Glutamatergic neuron (in vitro differentiated cells): ENCODE data around the gene KIF2C. TPM values are rescaled to one million over a fixed set of nuclear protein-coding genes. Genes with fewer than 3 reads are reported as not detected.

Experiments
- DNase-seq: peaks from one replicate; pipeline ENCODE4 v3.0.0; 2022
- H3K27ac Mint-ChIP-seq: one replicate; pipeline ENCODE4 v1.8.0; 2020; ENCODE audit warnings: mild to moderate bottlenecking, mixed read lengths, inconsistent platforms; ENCODE audit not compliant: unreplicated experiment
- H3K27me3 Mint-ChIP-seq: one replicate; pipeline ENCODE4 v1.8.0; 2020; ENCODE audit warnings: mild to moderate bottlenecking, moderate library complexity, mixed read lengths, inconsistent platforms; ENCODE audit not compliant: unreplicated experiment
- H3K36me3 Mint-ChIP-seq: one replicate; pipeline ENCODE4 v1.8.0; 2020; ENCODE audit warnings: mild to moderate bottlenecking, mixed read lengths, inconsistent platforms; ENCODE audit not compliant: unreplicated experiment
- H3K4me1 Mint-ChIP-seq: one replicate; pipeline ENCODE4 v1.8.0; 2020; ENCODE audit warnings: mild to moderate bottlenecking, low read depth, mixed read lengths, inconsistent platforms; ENCODE audit not compliant: unreplicated experiment
- H3K4me3 Mint-ChIP-seq: one replicate; pipeline ENCODE4 v1.8.0; 2020; ENCODE audit warnings: mild to moderate bottlenecking, mixed read lengths, inconsistent platforms; ENCODE audit not compliant: unreplicated experiment
- H3K9me3 Mint-ChIP-seq: one replicate; pipeline ENCODE4 v1.8.0; 2020; ENCODE audit warnings: mild to moderate bottlenecking, moderate library complexity, mixed read lengths, inconsistent platforms; ENCODE audit not compliant: unreplicated experiment
- total RNA-seq: library from RNA; stranded (reverse); fragmentation: NEBNext Ultra II Directional; extraction: Animal tissue kit (Norgen Biotek cat#: 25700); gene quantifications from one replicate; pipeline ENCODE4 v1.2.1, GENCODE V29; 2021; ENCODE audit not compliant: unreplicated experiment
- TF ChIP-seq, protein P1 (sequence below): fragments of 200-600 bp; sonication (generic); IDR thresholded peaks from one replicate; pipeline ENCODE4 v1.5.0; 2021; ENCODE audit not compliant: partially characterized antibody, unreplicated experiment

KIF2C gene
- total RNA-seq, 1 donor from 2014 or later = 8.6 TPM

DNA sequence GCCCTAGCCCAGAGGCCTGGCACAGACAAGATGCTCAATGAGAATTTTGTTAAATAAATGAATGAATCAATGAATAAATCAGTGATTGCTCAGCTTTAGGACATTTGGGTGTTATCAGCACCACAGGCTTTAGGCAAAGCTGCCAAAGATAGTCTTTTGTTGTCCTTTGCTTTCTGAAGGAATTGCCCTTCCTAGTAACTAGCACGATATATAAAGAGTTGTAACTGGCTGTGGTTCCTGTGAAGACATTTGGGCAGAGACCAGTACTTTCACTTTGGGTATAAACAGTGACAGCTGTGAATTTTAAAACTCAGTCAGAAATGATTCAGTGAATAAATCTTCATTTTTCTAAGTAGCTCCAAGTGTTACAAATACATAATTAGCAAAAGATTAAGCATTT, 22.0 kb upstream of the KIF2C start:
- H3K27ac Mint-ChIP-seq = no peak overlapping the region

DNA sequence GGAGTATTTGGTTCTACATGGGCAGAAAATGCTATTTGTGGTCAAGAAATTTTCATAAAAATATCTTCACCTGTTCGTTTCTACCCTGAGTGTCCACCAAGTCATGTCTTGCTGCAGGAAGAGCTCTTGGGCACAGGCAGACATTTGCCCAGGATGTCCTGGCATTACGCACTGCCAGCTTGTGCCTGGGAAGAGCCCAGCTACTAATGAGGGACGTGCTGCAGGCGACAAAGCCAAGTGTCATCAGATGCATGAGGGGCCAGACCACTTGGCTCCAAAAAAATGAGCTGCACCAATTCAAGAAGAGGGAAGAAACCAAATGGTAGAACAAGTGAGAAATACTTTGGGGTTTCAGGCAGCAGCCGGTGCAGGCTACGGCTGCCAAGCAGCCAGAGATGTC, 21.5 kb upstream of the KIF2C start:
- no peaks in the 10 kb centered on the region for H3K4me1 Mint-ChIP-seq
- no peaks in the 10 kb centered on the region for H3K36me3 Mint-ChIP-seq
- no peak overlapping the region for H3K27ac Mint-ChIP-seq
- DNase-seq = no peak
- peaks cover under 1% of the 10 kb centered on the region for H3K27me3 Mint-ChIP-seq
- peaks cover 2% of the 10 kb centered on the region for H3K9me3 Mint-ChIP-seq
- TF ChIP-seq, protein P1, sequence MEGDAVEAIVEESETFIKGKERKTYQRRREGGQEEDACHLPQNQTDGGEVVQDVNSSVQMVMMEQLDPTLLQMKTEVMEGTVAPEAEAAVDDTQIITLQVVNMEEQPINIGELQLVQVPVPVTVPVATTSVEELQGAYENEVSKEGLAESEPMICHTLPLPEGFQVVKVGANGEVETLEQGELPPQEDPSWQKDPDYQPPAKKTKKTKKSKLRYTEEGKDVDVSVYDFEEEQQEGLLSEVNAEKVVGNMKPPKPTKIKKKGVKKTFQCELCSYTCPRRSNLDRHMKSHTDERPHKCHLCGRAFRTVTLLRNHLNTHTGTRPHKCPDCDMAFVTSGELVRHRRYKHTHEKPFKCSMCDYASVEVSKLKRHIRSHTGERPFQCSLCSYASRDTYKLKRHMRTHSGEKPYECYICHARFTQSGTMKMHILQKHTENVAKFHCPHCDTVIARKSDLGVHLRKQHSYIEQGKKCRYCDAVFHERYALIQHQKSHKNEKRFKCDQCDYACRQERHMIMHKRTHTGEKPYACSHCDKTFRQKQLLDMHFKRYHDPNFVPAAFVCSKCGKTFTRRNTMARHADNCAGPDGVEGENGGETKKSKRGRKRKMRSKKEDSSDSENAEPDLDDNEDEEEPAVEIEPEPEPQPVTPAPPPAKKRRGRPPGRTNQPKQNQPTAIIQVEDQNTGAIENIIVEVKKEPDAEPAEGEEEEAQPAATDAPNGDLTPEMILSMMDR = no peak
- no peak overlapping the region for H3K4me3 Mint-ChIP-seq

More for the DNA sequence above, 22.0 kb upstream of the KIF2C start:
- Mint-ChIP-seq H3K9me3 (no peaks in the 10 kb centered on the region), H3K36me3 (no peaks in the 10 kb centered on the region), H3K27me3 (no peaks in the 10 kb centered on the region), H3K4me3 (no peak overlapping the region), H3K4me1 (no peaks in the 10 kb centered on the region)
- DNase-seq = no peak
- TF ChIP-seq, protein P1 = no peak

DNA sequence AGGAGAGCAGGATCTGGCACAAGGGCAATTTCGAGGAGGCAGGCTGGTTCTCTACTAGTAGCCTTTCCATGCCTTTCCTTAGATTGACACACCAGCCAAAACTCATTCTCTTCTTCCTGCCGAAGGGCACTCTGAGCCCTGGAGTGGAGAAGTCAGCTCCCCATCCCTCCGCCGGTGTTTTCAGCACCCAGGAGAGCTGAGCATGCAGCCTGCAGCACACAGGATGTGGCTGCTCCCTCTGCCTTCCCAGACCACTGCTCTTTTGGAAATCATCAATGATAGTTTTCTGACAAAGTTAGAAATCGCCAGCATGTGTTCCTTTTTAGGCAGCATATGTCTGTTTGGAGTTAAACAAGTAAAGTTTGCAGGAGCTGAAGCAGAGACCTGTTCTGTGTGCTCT, 20.3 kb upstream of the KIF2C start:
- peaks cover 3% of the 10 kb centered on the region for H3K27me3 Mint-ChIP-seq
- H3K27ac Mint-ChIP-seq = no peak overlapping the region
- no peaks in the 10 kb centered on the region for H3K36me3 Mint-ChIP-seq
- no peak overlapping the region for H3K4me3 Mint-ChIP-seq
- peaks cover 2% of the 10 kb centered on the region for H3K9me3 Mint-ChIP-seq
- DNase-seq = no peak
- H3K4me1 Mint-ChIP-seq = no peaks in the 10 kb centered on the region
- TF ChIP-seq, protein P1 = no peak

DNA sequence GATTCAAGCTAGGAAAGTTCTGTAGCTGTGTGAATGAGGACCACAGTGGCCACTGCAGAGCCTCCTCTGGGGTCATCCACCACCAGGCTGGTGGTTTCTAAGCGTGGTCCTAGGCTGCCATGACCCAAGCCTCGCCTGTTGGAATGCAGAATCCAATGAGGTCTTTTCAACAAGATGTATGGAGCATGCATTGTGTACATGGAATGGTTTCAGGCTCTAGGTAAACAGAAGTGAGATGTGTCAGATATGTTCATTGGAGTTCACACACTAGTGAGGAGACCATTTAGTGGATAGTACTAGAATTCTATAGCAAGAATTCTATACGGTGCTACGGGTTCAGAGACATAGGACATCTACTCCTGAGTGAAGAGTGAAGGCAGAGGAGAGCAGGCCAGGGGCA, 19.4 kb upstream of the KIF2C start:
- H3K4me3 Mint-ChIP-seq = no peak overlapping the region
- TF ChIP-seq, protein P1 = no peak
- H3K9me3 Mint-ChIP-seq = peaks cover 2% of the 10 kb centered on the region
- H3K27ac Mint-ChIP-seq = no peak overlapping the region
- H3K36me3 Mint-ChIP-seq = no peaks in the 10 kb centered on the region
- no peaks in the 10 kb centered on the region for H3K4me1 Mint-ChIP-seq
- DNase-seq = no peak
- peaks cover 3% of the 10 kb centered on the region for H3K27me3 Mint-ChIP-seq

DNA sequence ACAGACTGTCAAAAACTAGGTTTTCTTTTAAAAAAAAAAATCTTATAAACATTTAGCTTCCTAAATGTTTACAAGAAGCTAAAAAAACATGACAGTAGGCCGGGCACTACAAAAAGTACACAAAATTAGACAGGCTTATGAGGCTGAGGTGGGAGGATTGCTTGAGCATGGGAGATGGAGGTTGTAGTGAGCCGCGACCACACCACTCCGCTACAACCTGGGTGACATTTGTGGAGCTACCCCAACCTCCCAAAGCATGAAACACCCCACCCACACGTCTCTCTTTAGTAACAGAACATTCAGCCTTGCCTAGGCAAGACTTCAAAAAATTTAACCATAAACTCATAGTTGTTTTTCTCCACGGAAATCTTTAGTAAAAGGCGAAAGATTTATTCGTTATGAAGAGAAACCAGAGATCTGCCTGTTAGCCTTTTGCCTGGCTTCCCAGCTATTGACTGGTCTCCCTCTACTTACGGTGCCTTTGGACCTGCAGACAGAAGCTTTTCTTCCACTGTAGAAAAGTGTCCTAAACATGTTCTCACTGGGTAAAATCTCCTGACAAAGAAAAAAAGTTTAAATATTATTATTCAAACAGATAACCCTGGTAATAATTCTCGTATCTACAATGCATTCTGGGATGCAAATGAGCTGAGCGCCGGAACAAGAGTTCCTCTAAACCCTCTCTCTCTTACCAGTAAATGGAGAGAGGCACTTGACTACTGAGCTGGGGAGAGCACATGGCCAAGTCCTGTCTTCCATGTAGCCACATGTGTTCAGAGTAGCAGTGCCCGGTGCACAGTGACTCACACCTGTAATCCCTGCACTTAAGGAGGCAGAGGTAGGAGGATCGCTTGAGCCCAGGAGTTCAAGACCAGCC, 17.9 kb upstream of the KIF2C start:
- Mint-ChIP-seq H3K36me3 (no peaks in the 10 kb centered on the region), H3K4me1 (no peaks in the 10 kb centered on the region), H3K27me3 (peaks cover 8% of the 10 kb centered on the region), H3K9me3 (peaks cover 2% of the 10 kb centered on the region), H3K4me3 (no peak overlapping the region), H3K27ac (no peak overlapping the region)
- DNase-seq = no peak
- TF ChIP-seq, protein P1 = no peak
